Bronchial epithelial cell (primary cell): ENCODE results near the gene VSIG2. TPM values are rescaled to one million over a fixed set of nuclear protein-coding genes. Genes with fewer than 3 reads are reported as not detected.

ENCODE experiments used
- DNase-seq: peaks from one replicate; pipeline ENCODE4 v3.0.0-alpha.2; 2010; ENCODE audit warnings: low read depth
- FAIRE-seq: peaks from 2 replicates; lab custom pipeline; 2011; peaks lifted over from hg19 to GRCh38; lab: Jason Lieb, UNC
- H3K27me3 ChIP-seq: 2 replicates; pipeline ENCODE4 v1.5.1; 2011; ENCODE audit warnings: low read length; ENCODE audit not compliant: control insufficient read depth, insufficient read depth
- H3K36me3 ChIP-seq: 2 replicates; pipeline ENCODE4 v1.5.1; 2011; ENCODE audit warnings: low read length; ENCODE audit not compliant: control insufficient read depth, insufficient read depth
- H3K4me3 ChIP-seq: 2 replicates; pipeline ENCODE4 v1.5.1; 2011; ENCODE audit warnings: mild to moderate bottlenecking, low read depth, low read length, control low read depth
- CTCF ChIP-seq: IDR thresholded peaks from 2 replicates; pipeline ENCODE4 v1.5.1; 2011; ENCODE audit warnings: mild to moderate bottlenecking, moderate library complexity, low read length, control low read depth, inconsistent platforms; ENCODE audit not compliant: insufficient read depth, severe bottlenecking
- total RNA-seq: library from RNA; depleted of rRNA; stranded (reverse); fragments of >200 nt; gene quantifications from 2 replicates; pipeline ENCODE4 v1.2.1, GENCODE V29; 2014

VSIG2 gene
- total RNA-seq, 1 donor from 2014 or later = 0.53 TPM

DNA sequence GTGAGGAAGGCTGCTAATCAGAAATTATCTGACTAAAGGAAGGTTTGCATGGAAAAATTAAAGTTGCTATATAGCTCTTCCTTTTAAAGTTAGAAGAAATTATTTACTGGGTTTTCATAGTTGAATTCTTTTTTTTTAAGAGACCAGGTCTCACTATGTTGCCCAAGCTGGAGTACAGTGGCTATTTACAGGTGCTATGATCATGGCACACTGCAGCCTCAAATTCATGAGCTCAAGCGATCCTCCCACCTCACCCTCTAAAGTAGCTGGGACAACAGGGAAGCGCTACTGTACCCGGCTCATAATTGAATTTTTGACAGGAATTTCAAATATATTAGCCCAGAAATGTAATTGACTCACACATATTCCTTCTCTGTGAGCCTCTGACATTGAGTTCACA lies 44.3 kb upstream of the VSIG2 start:
- no peaks in the 10 kb centered on the region for H3K27me3 ChIP-seq
- DNase-seq (no peak), FAIRE-seq (no peak)
- TF ChIP-seq CTCF = no peak
- no peak overlapping the region for H3K4me3 ChIP-seq
- H3K36me3 ChIP-seq = no peaks in the 10 kb centered on the region

GRCh38 chr11:124793466-124794278 lies 41.6 kb upstream of the VSIG2 start:
- Histone ChIP-seq H3K4me3 (no peak overlapping the region), H3K36me3 (no peaks in the 10 kb centered on the region), H3K27me3 (no peaks in the 10 kb centered on the region)
- DNase-seq (peak; percentile 52), FAIRE-seq (no peak)
- peak; percentile 63 for TF ChIP-seq CTCF

- DNase-seq (no peak), FAIRE-seq (no peak)
- TF ChIP-seq CTCF = no peak
- H3K36me3 ChIP-seq = no peaks in the 10 kb centered on the region
- no peaks in the 10 kb centered on the region for H3K27me3 ChIP-seq
- no peak overlapping the region for H3K4me3 ChIP-seq
Measured at GRCh38 chr11:124791626-124792341, 39.7 kb upstream of the VSIG2 start.

- Histone ChIP-seq H3K27me3 (no peaks in the 10 kb centered on the region), H3K4me3 (no peak overlapping the region), H3K36me3 (no peaks in the 10 kb centered on the region)
- FAIRE-seq (no peak), DNase-seq (no peak)
- no peak for TF ChIP-seq CTCF
Measured at GRCh38 chr11:124788521-124788920, 36.5 kb upstream of the VSIG2 start.

- no peak for FAIRE-seq
- H3K27me3 ChIP-seq = no peaks in the 10 kb centered on the region
- H3K36me3 ChIP-seq = no peaks in the 10 kb centered on the region
- H3K4me3 ChIP-seq = no peak overlapping the region
- no peak for TF ChIP-seq CTCF
- DNase-seq = no peak
Measured at GRCh38 chr11:124784051-124784450, 32.0 kb upstream of the VSIG2 start.
